HG02642 (cell line): ENCODE measurements around the gene HORMAD2.

Experiments used
- ATAC-seq: cut with Tn5 transposase; IDR thresholded peaks from one replicate; pipeline ENCODE4 v1.9.1; 2021; ENCODE audit warnings: mild to moderate bottlenecking; ENCODE audit not compliant: unreplicated experiment, poor library complexity

The HORMAD2 gene

GRCh38 chr22:30159561-30160353 lies 79.5 kb downstream of the HORMAD2 start:
- no peak for ATAC-seq

- no peak for ATAC-seq
Measured at GRCh38 chr22:30161051-30161469, 80.8 kb downstream of the HORMAD2 start.

GRCh38 chr22:30167296-30167695 lies 87.0 kb downstream of the HORMAD2 start:
- no peak for ATAC-seq

GRCh38 chr22:30167734-30168133 lies 87.5 kb downstream of the HORMAD2 start:
- ATAC-seq, result no peak

GRCh38 chr22:30169002-30169401 lies 88.7 kb downstream of the HORMAD2 start:
- ATAC-seq, result no peak

GRCh38 chr22:30170129-30170528 lies 89.9 kb downstream of the HORMAD2 start:
- ATAC-seq, result no peak

GRCh38 chr22:30171008-30171407 lies 90.7 kb downstream of the HORMAD2 start:
- no peak for ATAC-seq

- no peak for ATAC-seq
Measured at GRCh38 chr22:30175690-30176288, 95.5 kb downstream of the HORMAD2 start.

- no peak for ATAC-seq
Measured at GRCh38 chr22:30176431-30176830, 96.2 kb downstream of the HORMAD2 start.

- ATAC-seq, result no peak
Measured at GRCh38 chr22:30178181-30179126, 98.2 kb downstream of the HORMAD2 start.

- no peak for ATAC-seq
Measured at GRCh38 chr22:30180616-30181015, 100.4 kb downstream of the HORMAD2 start.

- ATAC-seq, result no peak
Measured at GRCh38 chr22:30181459-30182349, 101.4 kb downstream of the HORMAD2 start.

GRCh38 chr22:30182350-30182745 lies 102.1 kb downstream of the HORMAD2 start:
- no peak for ATAC-seq

GRCh38 chr22:30182815-30183214 lies 102.6 kb downstream of the HORMAD2 start:
- no peak for ATAC-seq

- no peak for ATAC-seq
Measured at GRCh38 chr22:30183271-30183670, 103.0 kb downstream of the HORMAD2 start.

- ATAC-seq, result no peak
Measured at GRCh38 chr22:30183861-30184278, 103.6 kb downstream of the HORMAD2 start.

GRCh38 chr22:30185129-30185528 lies 104.9 kb downstream of the HORMAD2 start:
- no peak for ATAC-seq

GRCh38 chr22:30185549-30185948 lies 105.3 kb downstream of the HORMAD2 start:
- ATAC-seq, result no peak

GRCh38 chr22:30186041-30186440 lies 105.8 kb downstream of the HORMAD2 start:
- no peak for ATAC-seq

GRCh38 chr22:30186510-30186909 lies 106.2 kb downstream of the HORMAD2 start:
- ATAC-seq, result no peak
